Mammary epithelial cell (primary cell): ENCODE results near the gene GPSM3.
"Not testable (repeated sequence)": the region's sequence is repeated elsewhere in the genome, so short reads cannot be mapped to it uniquely, and the experiment has no call there.

Experiments
- CTCF ChIP-seq, 2 donors: IDR thresholded peaks in 1 of 2; conservative IDR thresholded peaks in 1 of 2; 2 replicates each; pipeline ENCODE4 v1.5.1; 2011 to 2012; ENCODE audit warnings: inconsistent platforms in 2 of 2, low read length in 2 of 2, mild to moderate bottlenecking in 2 of 2, control low read depth in 1 of 2, low read depth in 1 of 2; ENCODE audit not compliant: insufficient read depth in 1 of 2; ENCODE audit errors: extremely low read depth in 1 of 2
- EZH2 ChIP-seq: IDR thresholded peaks from 2 replicates; pipeline ENCODE4 v1.6.1; 2012; ENCODE audit warnings: low read length, inconsistent platforms, borderline replicate concordance

GRCh38 chr6:32185681-32186131, 6.7 kb downstream of the GPSM3 start:
- TF ChIP-seq CTCF (conservative IDR thresholded peaks at IDR 0.05 in 1 of 2, IDR thresholded peaks at IDR 0.05 in 1 of 2; ENCODE audit: extremely low read depth in 1 of 2, insufficient read depth in 1 of 2, low read depth in 1 of 2, low read length in 2 of 2); EZH2: not testable (repeated sequence)
